Ammon's horn (tissue), 1 donor: ENCODE measurements around the gene RPTOR.

Source experiments
- DNase-seq: peaks from one replicate; pipeline ENCODE4 v3.0.0-alpha.2; 2016; ENCODE audit warnings: low spot score

Gene RPTOR

DNA sequence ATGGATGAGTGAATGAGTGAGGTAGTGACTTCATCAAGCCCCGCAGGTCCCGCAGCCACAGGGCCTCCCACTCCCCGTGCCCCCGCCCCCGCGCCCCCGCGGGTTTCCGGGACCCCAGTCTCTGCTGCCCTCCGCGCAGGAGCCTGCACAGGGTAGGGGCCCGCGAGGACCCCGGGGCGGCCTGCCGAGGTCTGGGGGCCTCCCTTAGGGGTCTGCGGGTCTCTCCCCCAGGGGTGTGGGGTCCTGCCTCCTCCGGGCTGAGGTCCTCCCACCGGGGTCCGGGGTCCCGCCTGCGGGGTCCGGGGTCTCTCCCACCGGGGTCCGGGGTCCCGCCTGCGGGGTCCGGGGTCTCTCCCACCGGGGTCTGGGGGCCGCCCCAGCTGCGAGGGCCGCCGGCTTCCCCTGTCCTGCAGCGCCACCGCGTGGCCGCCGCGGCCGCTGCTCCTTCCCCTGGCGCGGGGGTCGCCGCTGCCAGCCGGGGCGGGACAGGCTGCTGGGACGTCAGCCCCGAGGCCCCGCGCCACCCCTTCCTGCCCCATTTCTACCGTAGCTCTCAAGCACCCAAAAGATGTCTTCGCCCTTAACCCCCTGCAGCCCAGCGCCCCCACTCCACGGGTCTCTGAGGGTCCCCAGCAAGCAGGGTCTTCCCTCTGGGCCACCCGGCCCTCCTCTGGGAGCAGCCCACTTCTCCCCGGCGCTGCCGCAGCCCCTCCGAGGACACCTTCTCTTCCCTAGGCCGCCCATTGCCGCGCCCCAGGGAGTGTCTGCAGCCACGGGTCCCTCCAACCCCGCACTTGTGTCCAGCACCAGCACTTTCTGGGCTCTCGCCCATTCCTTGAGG is 436.6 kb downstream of the RPTOR start:
- no peak for DNase-seq

DNA sequence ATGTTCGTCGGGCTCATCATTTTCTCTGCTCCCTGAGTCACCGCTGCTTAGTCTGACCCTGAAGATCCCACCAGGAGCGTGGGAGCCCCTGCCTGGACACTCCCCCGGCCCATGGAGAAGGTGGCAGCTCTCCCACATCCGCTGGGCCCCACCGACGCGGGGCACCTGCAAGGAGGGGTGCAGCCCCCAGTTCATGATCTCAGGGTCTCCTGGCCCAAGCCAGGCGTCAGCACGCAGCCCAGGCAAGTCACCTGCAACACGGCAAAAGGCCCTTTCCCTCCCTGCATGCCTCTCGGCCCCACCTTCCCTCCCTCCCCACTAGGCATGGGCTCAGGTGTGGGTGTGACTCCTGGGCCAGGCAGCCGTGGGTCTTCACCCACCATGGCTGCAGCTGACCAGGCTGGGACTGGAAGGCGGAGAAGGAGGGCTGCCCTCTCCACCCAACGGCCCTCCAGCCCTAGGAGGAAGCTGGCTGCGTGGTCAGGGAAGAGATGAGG is 437.3 kb downstream of the RPTOR start:
- DNase-seq = no peak

DNA sequence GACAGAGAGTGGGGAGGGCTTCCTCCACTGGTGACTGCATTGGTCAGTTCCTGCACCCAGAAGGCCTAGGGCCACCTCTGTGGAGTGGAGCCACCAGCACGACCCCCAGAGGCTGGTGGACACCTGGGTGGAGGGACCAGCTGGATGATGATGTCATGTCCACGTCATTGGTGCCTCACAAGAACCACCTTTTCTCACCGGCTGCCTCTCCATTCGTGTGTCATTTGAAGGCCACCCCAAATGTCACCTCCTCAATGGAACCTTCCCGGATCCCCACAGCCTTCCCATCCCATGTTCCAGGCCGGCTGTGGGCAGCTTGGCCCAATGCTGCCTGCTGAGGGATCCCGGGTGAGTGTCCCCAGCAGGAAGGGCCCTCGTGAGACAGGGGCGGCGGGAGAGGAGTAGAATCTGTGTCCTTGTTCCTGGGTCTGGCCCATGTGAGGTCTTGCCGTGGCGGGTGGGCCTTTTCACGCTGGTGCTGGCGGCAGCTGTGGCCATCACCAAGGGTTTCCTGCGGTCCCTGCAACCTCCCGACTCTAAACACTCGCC is 437.9 kb downstream of the RPTOR start:
- DNase-seq = no peak

DNA sequence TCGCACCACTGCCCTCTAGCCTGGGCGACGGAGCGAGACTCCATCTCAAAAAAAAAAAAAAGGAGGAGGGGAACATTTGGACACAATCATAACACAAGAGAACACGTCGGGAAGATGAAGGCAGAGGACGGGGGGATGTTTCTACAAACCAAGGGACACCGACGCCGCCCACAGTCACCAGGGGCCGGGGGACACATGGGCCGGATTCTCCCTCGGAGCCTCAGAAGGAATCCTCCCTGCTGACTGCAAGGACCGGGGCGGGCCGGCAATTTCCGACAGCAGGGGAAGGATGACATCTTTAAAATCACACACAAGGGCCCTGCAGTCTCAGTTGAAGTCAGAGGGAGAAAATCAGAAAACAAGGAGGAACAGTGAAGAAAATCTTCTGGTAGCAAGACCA is 438.9 kb downstream of the RPTOR start:
- no peak for DNase-seq

DNA sequence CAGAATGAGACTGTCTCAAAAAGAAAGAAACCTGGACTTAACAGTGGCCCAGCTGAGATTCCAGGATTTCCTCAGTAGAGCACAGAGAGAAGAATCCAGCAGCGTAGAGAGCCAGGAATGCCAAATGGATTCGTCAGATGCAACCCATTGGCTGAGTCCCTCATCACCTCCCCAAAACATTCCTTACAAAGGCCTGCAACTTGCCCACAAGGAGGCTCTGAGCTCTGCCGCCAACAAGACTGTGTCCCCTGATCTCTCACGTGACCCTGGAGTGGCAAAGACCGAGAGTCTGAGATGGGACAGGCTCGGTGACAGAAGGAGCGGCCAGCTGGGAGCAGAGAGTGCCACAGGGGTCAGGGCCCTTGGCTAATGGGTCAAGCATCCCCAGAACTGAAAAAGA is 440.1 kb downstream of the RPTOR start:
- peak; percentile 55 for DNase-seq

DNA sequence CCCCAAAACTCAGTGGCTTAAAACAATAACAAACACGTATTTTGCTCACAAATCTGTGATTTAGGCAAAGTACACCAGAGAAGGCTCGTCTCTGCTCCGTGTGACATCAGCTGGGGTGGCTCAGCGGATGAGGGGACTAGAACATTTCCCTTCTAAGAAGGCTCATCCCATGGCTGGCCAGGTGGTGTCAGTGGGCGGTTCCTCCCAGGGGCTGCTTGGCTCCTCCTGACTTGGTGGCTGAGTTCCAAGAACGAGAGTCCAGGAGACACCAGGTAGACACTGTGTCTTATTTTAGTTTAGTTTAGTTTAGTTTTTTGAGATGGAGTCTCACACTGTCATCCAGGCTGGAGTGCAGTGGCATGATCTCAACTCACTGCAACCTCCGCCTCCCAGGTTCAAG is 441.4 kb downstream of the RPTOR start:
- DNase-seq = no peak

DNA sequence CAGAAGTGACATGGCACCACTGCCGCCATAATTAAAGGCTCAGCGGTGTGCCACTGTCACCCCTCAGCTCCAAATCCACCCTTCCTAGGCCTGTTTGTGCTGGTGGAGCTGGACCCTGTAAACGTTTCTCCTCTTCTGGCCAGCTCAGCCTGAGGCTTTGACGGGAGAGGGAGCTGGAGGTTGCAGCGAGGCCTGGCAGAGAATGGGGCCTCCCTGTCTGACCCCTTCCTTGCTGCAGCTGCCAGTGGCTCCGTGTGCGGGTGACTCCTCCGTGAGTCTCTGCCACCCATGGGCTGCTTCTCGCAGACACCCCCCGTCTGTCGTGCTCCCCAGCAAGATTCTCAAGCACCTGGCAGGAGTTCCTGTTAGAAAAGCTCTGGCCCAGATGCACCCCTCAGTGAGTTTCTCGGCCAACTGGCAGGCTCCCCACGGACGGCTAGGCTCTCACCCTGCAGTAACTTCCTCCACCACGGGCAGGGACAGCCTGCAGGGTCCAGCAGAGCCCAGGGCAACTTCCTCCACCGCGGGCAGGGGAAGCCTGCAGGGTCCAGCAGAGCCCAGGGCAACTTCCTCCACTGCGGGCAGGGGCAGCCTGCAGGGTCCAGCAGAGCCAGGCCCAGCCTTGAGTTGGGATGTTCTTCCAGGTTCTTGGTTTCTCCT is 442.3 kb downstream of the RPTOR start:
- peak; percentile 69 for DNase-seq

DNA sequence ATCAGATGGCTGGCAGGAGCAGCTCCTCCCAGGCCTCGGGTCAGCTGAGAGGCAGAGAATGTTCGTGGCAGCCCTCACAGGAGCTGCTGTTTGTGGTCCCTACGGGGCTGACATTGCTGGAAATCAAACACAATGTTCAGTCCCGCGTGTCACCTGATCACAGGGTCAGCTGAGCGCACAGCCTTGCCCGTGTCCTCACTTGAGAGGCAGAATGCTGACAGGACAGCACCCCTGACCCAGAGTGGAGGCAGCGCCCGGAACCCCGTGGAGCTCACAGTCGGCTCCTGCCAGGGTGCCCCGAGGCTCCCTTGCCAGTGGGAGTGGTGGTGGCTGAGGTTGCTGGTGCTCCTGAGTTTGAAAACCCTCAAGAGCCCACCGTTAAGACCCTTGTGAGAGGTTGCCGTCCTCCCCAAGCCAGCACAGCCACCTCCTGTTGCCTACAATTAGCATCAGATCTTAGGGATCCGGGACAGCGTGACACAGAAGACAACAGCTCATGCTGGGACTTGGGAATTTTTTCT is 443.4 kb downstream of the RPTOR start:
- no peak for DNase-seq

DNA sequence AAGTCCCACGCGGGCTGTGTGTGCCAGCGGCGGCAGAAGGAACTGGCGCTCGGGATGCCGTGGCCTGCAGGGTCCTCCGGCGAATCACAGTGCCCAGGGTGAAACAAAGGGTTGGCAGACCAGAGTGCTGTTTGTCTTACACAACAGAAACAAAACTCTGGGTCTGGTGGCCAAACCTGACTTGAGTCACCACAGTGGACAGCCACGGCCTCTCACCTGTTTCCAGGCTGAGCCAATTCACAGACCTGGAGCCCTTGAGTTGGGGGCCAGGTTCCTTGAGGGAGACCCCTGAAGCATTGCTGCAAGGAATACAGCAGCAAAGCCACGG is 444.9 kb downstream of the RPTOR start:
- DNase-seq = no peak

DNA sequence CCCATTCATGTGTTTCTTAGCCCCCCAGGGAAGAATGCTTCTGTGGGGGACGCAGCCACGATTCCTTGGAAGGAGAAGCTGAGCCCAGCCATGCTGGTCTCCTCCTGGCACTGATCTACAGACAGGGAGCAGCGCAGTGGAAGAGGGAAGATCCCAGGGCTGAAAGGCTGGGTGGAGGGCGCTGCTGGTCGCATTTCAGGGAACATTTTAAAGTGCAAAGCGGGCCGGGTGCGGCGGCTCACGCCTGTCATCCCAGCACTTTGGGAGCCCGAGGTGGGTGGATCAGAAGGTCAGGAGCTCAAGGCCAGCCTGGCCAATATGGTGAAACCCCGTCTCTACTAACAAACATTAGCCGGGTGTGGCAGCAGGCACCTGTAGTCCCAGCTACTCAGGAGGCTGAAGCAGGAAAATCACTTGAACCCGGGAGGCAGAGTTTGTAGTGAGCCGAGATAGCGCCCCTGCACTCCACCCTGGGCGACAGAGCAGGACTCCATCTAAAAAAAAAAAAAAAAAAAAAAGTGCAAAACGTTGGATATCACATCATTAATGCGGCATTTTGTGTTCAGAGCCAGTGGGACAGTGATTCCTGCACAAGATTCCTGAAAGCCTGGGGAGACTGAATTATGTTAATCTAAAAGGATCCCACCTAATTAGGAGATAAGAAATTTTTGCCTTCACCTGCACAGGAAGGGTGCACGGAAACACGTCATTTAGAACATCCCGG is 446.4 kb downstream of the RPTOR start:
- no peak for DNase-seq

DNA sequence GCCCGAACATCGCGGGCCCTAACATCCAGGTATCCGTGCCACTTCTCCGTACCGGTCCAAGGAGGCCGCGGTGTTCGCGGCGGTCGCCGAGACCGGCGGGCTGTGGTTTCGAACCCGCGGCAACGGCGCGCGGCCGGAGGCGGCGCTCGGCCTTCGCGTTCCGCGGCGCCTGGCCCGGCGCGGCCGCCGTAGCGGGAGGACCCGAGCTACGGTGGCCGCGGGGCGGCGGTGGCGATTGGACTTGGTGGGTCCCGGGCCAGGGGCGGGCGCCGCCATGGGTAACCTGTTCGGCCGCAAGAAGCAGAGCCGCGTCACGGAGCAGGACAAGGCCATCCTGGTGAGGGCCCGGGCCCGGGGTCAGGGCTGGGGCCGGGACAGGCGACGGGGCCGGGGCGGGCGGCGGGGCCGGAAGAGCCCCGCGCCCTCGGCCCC is 447.0 kb downstream of the RPTOR start, which contains the start of gene CHMP6:
Gene CHMP6, plus strand, starts transcription at position 197 of the 432 bp plus-strand sequence. Its CDS starts 78 bp downstream, at position 275.
- DNase-seq = peak; percentile 53

DNA sequence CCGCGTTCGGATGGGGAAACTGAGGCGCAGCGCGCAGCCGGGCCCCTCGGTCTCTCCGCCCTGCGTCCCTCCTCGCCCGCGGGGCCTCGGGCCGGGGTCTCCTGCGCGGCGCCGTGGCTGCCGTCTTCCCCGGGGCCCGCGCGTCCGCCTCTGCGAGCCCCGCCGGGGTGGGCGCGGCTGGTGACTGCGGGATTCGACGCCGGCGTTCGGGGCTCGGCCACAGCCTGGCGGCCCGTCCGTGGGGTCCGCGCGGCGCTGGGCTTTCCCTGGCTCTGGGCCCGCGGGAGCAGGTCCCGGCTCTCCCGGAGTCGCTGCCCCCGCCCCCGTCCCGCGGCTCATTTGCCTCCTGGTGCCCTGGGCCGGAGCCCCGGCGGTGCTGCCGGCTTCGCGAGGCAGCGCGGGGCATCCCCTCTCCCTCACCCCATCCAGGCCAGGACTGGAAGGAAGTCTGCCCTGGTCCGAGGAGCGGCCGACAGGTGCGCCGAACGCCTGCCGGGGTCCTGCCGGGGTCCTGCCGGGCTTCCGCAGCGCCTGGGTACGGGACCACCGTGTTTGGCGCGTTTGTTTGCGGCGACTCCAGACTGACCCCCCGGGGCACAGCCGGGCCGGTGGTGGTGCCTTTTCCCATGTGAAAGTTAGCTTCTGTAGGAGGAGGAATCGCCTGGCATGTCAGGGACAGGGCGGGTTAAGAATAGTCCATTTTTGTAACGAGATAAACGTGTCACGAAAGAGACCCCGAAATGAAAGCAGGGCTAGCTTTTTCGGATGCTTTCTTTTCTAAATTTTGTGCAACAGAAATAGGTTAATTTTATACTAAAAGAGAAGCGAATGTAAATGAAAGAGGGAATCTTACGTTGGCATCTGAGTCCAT is 447.7 kb downstream of the RPTOR start:
- DNase-seq = no peak

DNA sequence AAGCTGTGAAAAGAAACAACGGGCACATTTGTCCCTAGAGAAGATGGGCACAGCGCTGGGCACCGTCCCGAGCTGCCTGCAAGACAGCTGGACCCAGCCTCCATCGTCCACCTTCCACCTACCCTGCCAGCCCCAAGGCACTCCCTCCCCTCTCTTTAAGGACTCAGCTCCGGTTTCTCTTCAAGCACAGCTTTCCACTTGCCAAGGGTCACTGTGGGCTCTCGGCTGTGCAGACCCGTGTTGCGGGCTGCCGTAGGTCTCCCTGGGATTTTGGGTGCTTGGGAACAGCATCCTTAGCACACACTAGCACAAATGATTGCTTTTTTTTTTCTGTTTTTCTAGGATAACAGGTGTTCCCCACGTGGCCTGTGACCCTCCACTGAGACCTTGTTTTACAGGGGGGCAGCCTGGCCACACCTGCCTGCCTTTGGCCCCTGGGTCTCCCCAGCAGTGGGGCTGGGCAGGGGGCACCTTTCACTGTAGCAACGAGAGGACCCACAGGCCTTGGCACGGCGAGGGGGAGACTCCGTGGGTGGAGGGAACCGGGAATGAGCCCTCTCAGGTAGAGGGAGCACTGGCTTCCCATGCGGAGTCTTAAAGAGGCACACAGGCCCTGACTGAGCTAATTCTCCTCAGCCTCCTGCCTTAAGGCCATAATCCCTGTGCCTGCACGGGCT is 448.4 kb downstream of the RPTOR start:
- no peak for DNase-seq

DNA sequence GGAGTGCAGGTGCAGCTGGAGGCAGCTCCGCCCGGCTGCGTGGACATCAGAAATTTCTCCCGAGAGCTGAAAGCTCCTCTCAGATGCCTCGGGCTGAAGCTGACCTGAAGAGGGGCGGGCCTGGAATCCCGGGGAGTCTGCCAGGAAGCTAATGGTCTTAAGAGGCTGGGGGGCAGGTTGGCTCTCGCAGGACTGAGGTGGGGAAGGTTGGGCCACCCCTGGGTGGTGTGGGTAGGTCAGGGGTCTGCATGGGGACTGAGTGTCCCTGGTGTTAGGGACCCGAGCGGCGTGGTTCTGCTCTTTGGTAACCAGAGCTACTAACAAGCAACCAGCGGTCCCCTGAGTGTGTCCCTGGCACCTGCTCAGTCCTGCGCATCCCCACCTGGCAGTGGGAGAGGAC is 450.5 kb downstream of the RPTOR start:
- no peak for DNase-seq

DNA sequence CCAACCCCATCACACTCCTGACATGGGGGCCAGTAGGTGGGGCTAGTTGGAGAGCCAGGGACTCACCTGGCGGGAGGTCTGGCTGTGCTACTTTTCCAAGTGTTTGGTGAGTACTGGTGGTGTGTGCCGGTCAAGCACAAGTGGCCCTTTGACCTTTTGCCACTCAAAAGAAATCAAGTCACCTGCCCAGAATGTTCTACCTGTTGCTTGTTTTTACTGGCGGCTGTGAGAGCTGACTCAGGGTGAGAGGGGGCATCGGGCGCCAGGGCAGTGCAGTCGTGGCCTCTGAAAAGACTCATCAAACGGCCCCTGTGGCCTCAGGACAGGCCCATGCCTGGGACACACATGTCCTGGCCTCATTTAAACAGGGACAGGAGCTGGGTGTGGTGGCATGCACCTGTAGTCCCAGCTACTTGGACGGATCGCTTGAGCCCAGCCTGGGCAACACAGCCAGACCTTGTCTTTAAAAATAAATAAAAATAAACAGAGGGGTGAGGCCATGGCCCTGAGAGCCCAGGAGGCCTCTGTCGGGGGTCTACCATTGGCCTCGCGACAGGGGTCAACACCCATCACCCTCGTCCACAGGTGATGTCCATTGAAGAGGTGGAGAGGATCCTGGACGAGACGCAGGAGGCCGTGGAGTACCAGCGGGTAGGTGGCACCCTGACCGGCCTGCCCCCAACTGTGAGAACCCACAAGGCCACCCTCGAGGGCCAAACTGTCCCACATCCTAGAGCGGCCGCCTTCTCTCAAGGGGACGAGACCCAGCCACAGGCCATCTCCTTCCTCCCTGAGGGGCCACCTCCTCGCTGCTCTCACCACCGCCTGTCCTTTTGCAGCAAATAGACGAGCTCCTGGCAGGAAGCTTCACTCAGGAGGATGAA is 452.0 kb downstream of the RPTOR start:
- DNase-seq = no peak

DNA sequence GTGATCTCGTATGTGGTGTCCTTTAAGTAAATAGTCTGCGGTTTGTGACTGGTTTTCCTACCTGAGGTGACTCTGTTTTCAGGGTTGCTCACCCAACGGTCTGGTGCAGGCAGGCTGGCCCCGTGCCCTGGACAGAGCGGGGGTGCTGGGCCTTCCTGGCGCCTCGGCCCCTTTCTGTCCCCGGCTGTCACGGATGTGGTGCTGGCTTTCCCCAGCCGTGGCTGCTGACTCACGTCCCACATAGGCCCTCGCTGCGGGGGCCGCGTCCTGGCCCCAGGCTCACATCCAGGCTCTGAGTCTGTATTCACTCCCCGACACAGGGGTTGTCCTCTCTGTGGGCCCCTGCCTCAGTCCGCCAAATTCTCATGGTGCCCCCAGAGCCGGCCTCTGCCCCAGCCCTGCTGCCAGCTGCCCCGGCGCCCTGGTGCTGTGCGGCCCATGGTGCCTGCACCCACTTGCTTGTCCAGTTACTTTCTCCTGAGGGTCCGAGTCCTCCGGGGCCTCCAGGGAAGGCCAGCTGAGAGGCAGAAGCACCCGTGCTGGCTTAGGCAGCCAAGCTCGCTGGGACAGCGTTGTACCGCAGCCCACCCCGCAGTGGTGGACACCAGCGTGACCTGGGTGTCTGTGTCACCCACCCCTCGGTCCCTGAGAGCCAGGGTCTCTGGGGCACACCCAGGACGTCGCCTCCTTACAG is 452.9 kb downstream of the RPTOR start:
- DNase-seq = no peak

DNA sequence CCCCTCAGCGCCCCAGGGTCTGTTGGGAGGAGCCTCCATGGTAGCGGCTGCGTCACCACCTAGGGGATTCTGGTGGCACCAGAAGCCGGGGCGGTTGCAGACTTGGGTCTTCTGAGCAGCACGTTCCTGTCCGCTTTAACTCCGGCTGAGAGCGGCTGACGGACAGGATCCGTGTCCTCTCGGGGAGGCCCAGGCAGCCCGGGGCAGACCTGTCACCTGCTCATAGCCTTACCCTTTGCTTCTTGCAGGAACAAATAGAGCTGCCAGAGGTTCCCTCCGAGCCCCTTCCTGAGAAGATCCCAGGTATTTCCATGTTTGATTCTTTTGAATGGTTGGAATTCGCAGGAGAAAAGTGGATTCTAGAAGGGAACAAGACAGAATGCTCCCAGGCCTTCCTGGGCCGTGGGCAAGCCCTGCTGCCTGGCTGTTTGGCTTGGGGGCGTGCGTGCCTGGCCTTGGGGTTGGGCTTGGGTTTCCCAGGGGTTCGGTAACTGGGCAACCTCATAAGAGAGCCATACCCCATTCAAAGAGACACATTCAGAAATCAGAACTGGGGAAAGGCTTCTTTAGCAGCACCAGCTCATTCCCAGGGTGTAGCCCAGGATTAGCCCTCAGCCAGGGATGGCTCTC is 453.6 kb downstream of the RPTOR start:
- DNase-seq = no peak

DNA sequence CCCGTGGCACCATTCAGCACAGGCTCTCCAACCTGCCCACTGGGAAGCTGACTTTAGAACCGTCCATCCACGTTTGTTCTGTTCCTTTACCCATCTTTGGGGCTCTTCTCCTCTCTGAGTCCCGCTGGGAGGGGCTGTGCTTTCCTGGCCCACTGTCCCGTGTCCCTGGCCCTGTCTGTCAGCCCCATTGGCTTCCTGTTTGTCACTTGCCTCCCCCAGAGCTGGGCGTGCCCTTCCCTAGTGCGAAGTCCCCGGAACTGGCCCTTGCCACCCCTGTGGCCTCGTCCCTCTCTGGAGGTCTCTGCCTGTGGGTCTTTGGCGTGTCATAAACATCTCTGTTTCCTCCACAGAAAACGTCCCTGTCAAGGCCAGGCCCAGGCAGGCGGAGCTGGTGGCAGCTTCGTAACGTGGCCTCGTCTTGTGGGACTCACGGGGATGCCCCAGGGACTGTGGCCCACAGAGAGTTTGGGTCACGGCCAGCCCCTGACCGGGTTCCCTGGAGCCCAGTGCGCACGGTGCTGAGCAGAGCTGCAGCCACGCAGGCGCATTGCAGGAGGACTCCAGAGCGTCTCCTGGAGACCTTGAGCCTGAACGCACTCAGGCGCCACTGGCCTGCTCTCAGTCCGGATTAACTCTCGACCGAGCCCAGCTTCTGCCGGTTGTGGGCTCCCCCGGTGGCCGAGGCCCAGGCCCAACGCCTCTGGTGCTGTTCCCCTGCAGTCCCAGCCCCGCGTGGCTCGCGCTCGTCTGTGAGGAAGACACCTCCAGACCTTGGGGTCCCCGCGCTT is 454.3 kb downstream of the RPTOR start:
- DNase-seq = peak; percentile 57
